Gastroesophageal sphincter (tissue), 4 donors: ENCODE measurements around the gene NFIX. TPM values are rescaled to one million over a fixed set of nuclear protein-coding genes. Genes with fewer than 3 reads are reported as not detected.

ENCODE experiments used
- ATAC-seq: fragments of 150-250 bp; one replicate; pipeline ENCODE4 v1.9.1; 2016; ENCODE audit warnings: mild to moderate bottlenecking, moderate library complexity
- H3K27ac ChIP-seq, 4 donors: fragments of 200-600 bp; sonication (generic) in 3 of 4; 1 replicate in 3 of 4; 2 replicates in 1 of 4; pipeline ENCODE4 v1.5.1; 2016 to 2019
- H3K27me3 ChIP-seq: fragments of 200-600 bp; sonication (generic); one replicate; pipeline ENCODE4 v1.5.1; 2019
- H3K36me3 ChIP-seq, 2 donors: fragments of 200-600 bp; sonication (generic); one replicate each; pipeline ENCODE4 v1.5.1; 2019; ENCODE audit warnings: control low read depth in 1 of 2
- H3K4me1 ChIP-seq, 3 donors: fragments of 200-600 bp; sonication (generic); 1 replicate in 2 of 3; 2 replicates in 1 of 3; pipeline ENCODE4 v1.5.1; 2016 to 2019; ENCODE audit warnings: control low read depth in 2 of 3
- H3K4me3 ChIP-seq, 2 donors: fragments of 200-600 bp; sonication (generic); one replicate each; pipeline ENCODE4 v1.5.1; 2019; ENCODE audit warnings: mild to moderate bottlenecking in 1 of 2, moderate library complexity in 1 of 2
- H3K9me3 ChIP-seq, 3 donors: fragments of 200-600 bp; sonication (generic); one replicate each; pipeline ENCODE4 v1.5.1; 2017 to 2019; ENCODE audit warnings: control low read depth in 2 of 3
- CTCF ChIP-seq, 4 experiments: fragments of 200-600 bp in 2 of 4; fragments of 450-650 bp in 2 of 4; sonication (generic) in 1 of 4; IDR thresholded peaks; one replicate each; pipeline ENCODE4 v1.5.1; 2017 to 2019; ENCODE audit warnings: antibody characterized with exemption in 4 of 4, mild to moderate bottlenecking in 2 of 4, moderate library complexity in 2 of 4
- EP300 ChIP-seq: sonication (generic); formaldehyde crosslinking; IDR thresholded peaks from one replicate; pipeline ENCODE4 v1.6.1; 2017; ENCODE audit warnings: antibody characterized with exemption, mild to moderate bottlenecking
- POLR2A ChIP-seq, 2 donors: fragments of 450-650 bp; IDR thresholded peaks; one replicate each; pipeline ENCODE4 v1.6.1; 2017; ENCODE audit warnings: antibody characterized with exemption in 2 of 2, mild to moderate bottlenecking in 2 of 2, moderate library complexity in 1 of 2
- POLR2AphosphoS5 ChIP-seq: sonication (generic); formaldehyde crosslinking; IDR thresholded peaks from one replicate; pipeline ENCODE4 v1.6.1; 2017; ENCODE audit warnings: antibody characterized with exemption
- WGBS, 2 donors: methylation state at CpG; one replicate each; pipeline ENCODE4 v1.1.5; 2018; ENCODE audit warnings: low coverage in 1 of 2; 5-methylcytosine and 5-hydroxymethylcytosine counted together
- total RNA-seq, 4 donors: library from RNA; depleted of rRNA; stranded (reverse); fragments of >200 nt; gene quantifications; one replicate each; pipeline ENCODE4 v1.1.0, GENCODE V29; 2016

NFIX gene
- total RNA-seq, 4 donors from 2014 or later, result 44.7 to 145 (median 72.4) TPM

- H3K36me3 ChIP-seq, result peaks cover 0 to 9% of the 10 kb centered on the region in 2 donors
- no peak for ATAC-seq
- TF ChIP-seq POLR2AphosphoS5 (no peak), EP300 (no peak), CTCF (IDR thresholded peaks at IDR 0.05) (no peak), POLR2A (IDR thresholded peaks at IDR 0.05) (no peak)
- H3K27me3 ChIP-seq, result no peaks in the 10 kb centered on the region
- peaks cover 23 to 100% (median 68%) of the 10 kb centered on the region in 3 donors for H3K4me1 ChIP-seq
- WGBS, 2 donors, result 31 to 51% methylated on average over 7 to 9 of the region's 15 CpGs
- H3K9me3 ChIP-seq, result no peaks in the 10 kb centered on the region
- H3K4me3 ChIP-seq, result no peak overlapping the region
- H3K27ac ChIP-seq, result peak overlapping the region; percentile 15 to 98 (median 90)
Measured at GRCh38 chr19:13040232-13040947, 45.1 kb downstream of the NFIX start.

GRCh38 chr19:13040948-13041292, 45.6 kb downstream of the NFIX start:
- 12 to 49% methylated on average over 3 to 4 of the region's 4 CpGs for WGBS, 2 donors
- H3K27me3 ChIP-seq, result no peaks in the 10 kb centered on the region
- H3K4me1 ChIP-seq, result peaks cover 22 to 100% (median 72%) of the 10 kb centered on the region in 3 donors
- H3K9me3 ChIP-seq, result no peaks in the 10 kb centered on the region
- H3K27ac ChIP-seq, result peak overlapping the region; percentile 6 to 98 (median 90)
- peaks cover 0 to 9% of the 10 kb centered on the region in 2 donors for H3K36me3 ChIP-seq
- no peak for ATAC-seq
- no peak for TF ChIP-seq POLR2A (IDR thresholded peaks at IDR 0.05)
- TF ChIP-seq POLR2AphosphoS5, result peak; percentile 9
- TF ChIP-seq CTCF (IDR thresholded peaks at IDR 0.05), result no peak
- TF ChIP-seq EP300, result no peak
- no peak overlapping the region for H3K4me3 ChIP-seq

GRCh38 chr19:13042443-13043130, 47.3 kb downstream of the NFIX start:
- peak; percentile 36 for ATAC-seq
- Histone ChIP-seq H3K4me1 (peaks cover 8 to 100% (median 65%) of the 10 kb centered on the region in 3 donors), H3K27me3 (no peaks in the 10 kb centered on the region), H3K36me3 (peaks cover 0 to 9% of the 10 kb centered on the region in 2 donors), H3K9me3 (no peaks in the 10 kb centered on the region), H3K27ac (peak overlapping the region in 3 of 4 donors; percentile 1 to 96 (median 60)), H3K4me3 (no peak overlapping the region)
- no peak for TF ChIP-seq CTCF (IDR thresholded peaks at IDR 0.05)
- TF ChIP-seq EP300, result no peak
- TF ChIP-seq POLR2A (IDR thresholded peaks at IDR 0.05), result no peak
- TF ChIP-seq POLR2AphosphoS5, result no peak
- 77 to 86% methylated on average over 6 to 9 of the region's 9 CpGs for WGBS, 2 donors

GRCh38 chr19:13043285-13043684, 48.0 kb downstream of the NFIX start:
- no peak for ATAC-seq
- WGBS, 2 donors, result 0% methylated on average over 1 of the region's 5 CpGs; no CpG with 5 or more reads in 1 of the 2 donors

More at GRCh38 chr19:13043285-13043684, 48.0 kb downstream of the NFIX start:
- no peaks in the 10 kb centered on the region for H3K27me3 ChIP-seq
- H3K36me3 ChIP-seq, result peaks cover 0 to 9% of the 10 kb centered on the region in 2 donors
- H3K4me1 ChIP-seq, result peaks cover 3 to 100% (median 58%) of the 10 kb centered on the region in 3 donors
- no peaks in the 10 kb centered on the region for H3K9me3 ChIP-seq
- no peak overlapping the region for H3K4me3 ChIP-seq
- peak overlapping the region in 3 of 4 donors; percentile 1 to 63 (median 60) for H3K27ac ChIP-seq
- no peak for TF ChIP-seq POLR2AphosphoS5
- no peak for TF ChIP-seq EP300
- no peak for TF ChIP-seq CTCF (IDR thresholded peaks at IDR 0.05)
- TF ChIP-seq POLR2A (IDR thresholded peaks at IDR 0.05), result no peak
